ENCODE results near the gene SAMD13. TPM values are rescaled to one million over a fixed set of nuclear protein-coding genes. Genes with fewer than 3 reads are reported as not detected.

SAMD13 gene
- total RNA-seq, 1 experiment from 2014 or later, result 0.61 TPM

DNA sequence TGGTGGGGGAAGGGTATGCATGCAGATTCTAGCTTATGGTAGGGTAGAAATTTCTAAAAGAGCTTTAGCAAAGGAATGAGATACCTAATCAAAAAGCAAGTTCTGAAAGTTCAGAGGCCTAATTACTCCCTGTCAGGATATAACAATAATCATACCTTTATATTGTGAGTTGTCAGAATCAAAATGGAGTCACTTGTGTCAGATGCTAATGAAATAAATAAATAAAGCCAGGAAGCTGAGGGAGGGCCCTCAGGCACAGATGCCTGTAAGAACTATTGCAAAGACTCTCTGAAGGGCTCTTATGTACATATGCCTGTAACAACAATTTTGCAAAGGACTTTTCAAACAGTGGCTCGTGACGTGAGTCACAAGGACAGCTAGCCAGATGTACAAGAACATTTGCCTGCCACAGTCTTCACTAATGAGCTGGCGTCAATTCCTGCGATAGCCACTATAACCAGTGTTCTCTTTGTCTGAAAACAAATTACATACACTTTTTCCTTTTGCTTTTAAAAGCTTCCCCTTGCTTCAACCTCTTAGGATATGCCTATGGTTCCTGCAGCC is 69.4 kb downstream of the SAMD13 start:
- no peak for DNase-seq
- Histone ChIP-seq H3K9ac (ENCODE audit: extremely low read depth, insufficient read length, low read length) (no peak overlapping the region), H3K79me2 (ENCODE audit: insufficient read depth, low read length) (no peaks in the 10 kb centered on the region), H3K27me3 (ENCODE audit: insufficient read depth, low read length) (no peaks in the 10 kb centered on the region), H3K4me1 (ENCODE audit: insufficient read depth, low read length) (no peaks in the 10 kb centered on the region), H3K23ac (ENCODE audit: insufficient read length, low read depth, low read length) (no peak overlapping the region), H2BK12ac (ENCODE audit: insufficient read length, low read depth, low read length) (no peak overlapping the region), H3K14ac (ENCODE audit: insufficient read depth, low read length) (no peak overlapping the region), H3T11ph (ENCODE audit: low read length) (no peak overlapping the region), H3K4ac (ENCODE audit: low read depth, low read length) (no peak overlapping the region), H3K27ac (ENCODE audit: insufficient read length, low read depth, low read length) (no peak overlapping the region), H3K18ac (ENCODE audit: insufficient read length, low read depth, low read length) (no peak overlapping the region), H2BK15ac (ENCODE audit: low read depth, low read length) (no peak overlapping the region), H4K8ac (replicated peaks; ENCODE audit: insufficient read length, low read depth, low read length) (no peak overlapping the region), H2AFZ (ENCODE audit: low read length) (no peak overlapping the region), H2BK20ac (ENCODE audit: low read depth, low read length, poor library complexity, severe bottlenecking) (no peak overlapping the region), H2BK5ac (ENCODE audit: insufficient read length, low read length) (no peak overlapping the region), H3K9me3 (ENCODE audit: control insufficient read depth, low read depth, low read length) (no peaks in the 10 kb centered on the region), H2BK120ac (ENCODE audit: low read depth, low read length, poor library complexity, severe bottlenecking) (no peak overlapping the region), H3K79me1 (ENCODE audit: insufficient read depth, low read depth, low read length, poor library complexity, severe bottlenecking) (no peaks in the 10 kb centered on the region), H3K56ac (ENCODE audit: insufficient read length, low read depth, low read length) (no peak overlapping the region), H2AK5ac (ENCODE audit: insufficient read length, low read length) (no peak overlapping the region), H4K20me1 (ENCODE audit: control insufficient read depth, insufficient read depth, insufficient read length) (no peaks in the 10 kb centered on the region), H4K91ac (ENCODE audit: insufficient read length, low read depth, low read length) (no peak overlapping the region), H3K4me2 (ENCODE audit: insufficient read depth, insufficient read length, low read length) (no peak overlapping the region), H4K5ac (ENCODE audit: insufficient read length, low read depth, low read length) (no peak overlapping the region), H3K23me2 (ENCODE audit: insufficient read length, low read depth, low read length, poor library complexity, severe bottlenecking) (no peaks in the 10 kb centered on the region)
- H3K36me3 Mint-ChIP-seq (ENCODE audit: insufficient read depth in 1 of 3, low read depth in 3 of 3), result no peaks in the 10 kb centered on the region; a peak in 1 of 7 replicates
- TF ChIP-seq CTCF (conservative IDR thresholded peaks at IDR 0.05), result no peak
- H3K27ac Mint-ChIP-seq, result no peak overlapping the region
- H3K4me3 Mint-ChIP-seq, result no peak overlapping the region
- no CpG with 5 or more reads among the region's 4 CpGs for WGBS (ENCODE audit: extremely low coverage, insufficient read length, low lambda C conversion rate)
- no peaks in the 10 kb centered on the region; the same call in 1 of the 2 replicates for H3K27me3 Mint-ChIP-seq (ENCODE audit: low read depth)
- H3K9me3 Mint-ChIP-seq, result no peaks in the 10 kb centered on the region
- H3K4me1 Mint-ChIP-seq, result no peaks in the 10 kb centered on the region
